ENCODE measurements around the gene STK24.

The STK24 gene

DNA sequence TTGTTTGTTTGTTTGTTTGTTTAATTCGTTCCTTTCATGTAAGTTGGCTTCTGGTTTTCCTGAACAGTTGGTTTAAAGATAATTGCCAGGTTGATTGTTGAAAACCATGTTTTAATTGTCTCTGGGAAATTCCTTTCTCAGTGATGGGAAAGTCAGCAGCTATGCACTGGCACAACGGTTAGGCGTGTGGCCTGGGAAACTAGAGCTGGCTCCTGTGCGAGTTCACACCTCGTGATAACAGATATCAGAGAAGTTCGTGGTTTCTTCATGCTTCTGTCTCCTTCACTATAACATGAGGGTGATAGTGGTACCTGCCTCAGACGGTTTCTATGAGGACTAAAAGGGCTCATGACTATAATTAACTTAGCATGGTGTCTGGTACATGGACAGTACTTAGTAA, 153.5 kb downstream of the STK24 start:
- no peak for ATAC-seq
- TF ChIP-seq ZNF70 (CRISPR knock-in tag; IDR thresholded peaks at IDR 0.05) (no peak), ZC3H10 (CRISPR knock-in tag; IDR thresholded peaks at IDR 0.05) (no peak)

DNA sequence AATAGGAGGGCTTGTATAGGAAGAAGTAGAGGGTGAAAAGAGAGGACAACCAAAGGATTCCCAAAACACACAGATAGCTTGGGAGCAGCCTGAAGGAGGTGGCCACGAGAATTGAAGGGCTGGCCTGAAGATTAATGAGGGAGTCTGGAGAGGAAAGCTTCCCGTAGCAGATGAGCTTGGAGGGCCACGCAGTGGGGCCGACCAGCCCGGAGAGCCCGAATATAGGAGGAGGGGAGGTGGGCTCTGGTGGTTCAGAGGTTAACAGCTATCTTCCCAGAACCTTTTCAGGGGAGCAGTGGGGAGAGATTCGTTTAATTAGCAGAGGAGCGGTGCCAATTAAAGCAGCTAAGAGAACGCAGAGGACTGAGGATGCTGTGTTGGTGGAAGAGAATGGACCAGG, 154.9 kb downstream of the STK24 start:
- TF ChIP-seq ARNTL (CRISPR knock-in tag; IDR thresholded peaks at IDR 0.05; ENCODE audit: borderline replicate concordance, low read depth): no peak
- TF ChIP-seq TOX (CRISPR knock-in tag; IDR thresholded peaks at IDR 0.05; ENCODE audit: borderline replicate concordance): no peak
- TF ChIP-seq ZFP3 (CRISPR knock-in tag; IDR thresholded peaks at IDR 0.05): no peak
- TF ChIP-seq, protein P1, sequence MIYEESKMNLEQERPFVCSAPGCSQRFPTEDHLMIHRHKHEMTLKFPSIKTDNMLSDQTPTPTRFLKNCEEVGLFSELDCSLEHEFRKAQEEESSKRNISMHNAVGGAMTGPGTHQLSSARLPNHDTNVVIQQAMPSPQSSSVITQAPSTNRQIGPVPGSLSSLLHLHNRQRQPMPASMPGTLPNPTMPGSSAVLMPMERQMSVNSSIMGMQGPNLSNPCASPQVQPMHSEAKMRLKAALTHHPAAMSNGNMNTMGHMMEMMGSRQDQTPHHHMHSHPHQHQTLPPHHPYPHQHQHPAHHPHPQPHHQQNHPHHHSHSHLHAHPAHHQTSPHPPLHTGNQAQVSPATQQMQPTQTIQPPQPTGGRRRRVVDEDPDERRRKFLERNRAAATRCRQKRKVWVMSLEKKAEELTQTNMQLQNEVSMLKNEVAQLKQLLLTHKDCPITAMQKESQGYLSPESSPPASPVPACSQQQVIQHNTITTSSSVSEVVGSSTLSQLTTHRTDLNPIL (CRISPR knock-in tag; IDR thresholded peaks at IDR 0.05; ENCODE audit: low read depth): no peak
- TF ChIP-seq CSDC2 (CRISPR knock-in tag; IDR thresholded peaks at IDR 0.05): no peak
- TF ChIP-seq PPARA (CRISPR knock-in tag; IDR thresholded peaks at IDR 0.05; ENCODE audit: borderline replicate concordance): no peak
- TF ChIP-seq, protein P2, sequence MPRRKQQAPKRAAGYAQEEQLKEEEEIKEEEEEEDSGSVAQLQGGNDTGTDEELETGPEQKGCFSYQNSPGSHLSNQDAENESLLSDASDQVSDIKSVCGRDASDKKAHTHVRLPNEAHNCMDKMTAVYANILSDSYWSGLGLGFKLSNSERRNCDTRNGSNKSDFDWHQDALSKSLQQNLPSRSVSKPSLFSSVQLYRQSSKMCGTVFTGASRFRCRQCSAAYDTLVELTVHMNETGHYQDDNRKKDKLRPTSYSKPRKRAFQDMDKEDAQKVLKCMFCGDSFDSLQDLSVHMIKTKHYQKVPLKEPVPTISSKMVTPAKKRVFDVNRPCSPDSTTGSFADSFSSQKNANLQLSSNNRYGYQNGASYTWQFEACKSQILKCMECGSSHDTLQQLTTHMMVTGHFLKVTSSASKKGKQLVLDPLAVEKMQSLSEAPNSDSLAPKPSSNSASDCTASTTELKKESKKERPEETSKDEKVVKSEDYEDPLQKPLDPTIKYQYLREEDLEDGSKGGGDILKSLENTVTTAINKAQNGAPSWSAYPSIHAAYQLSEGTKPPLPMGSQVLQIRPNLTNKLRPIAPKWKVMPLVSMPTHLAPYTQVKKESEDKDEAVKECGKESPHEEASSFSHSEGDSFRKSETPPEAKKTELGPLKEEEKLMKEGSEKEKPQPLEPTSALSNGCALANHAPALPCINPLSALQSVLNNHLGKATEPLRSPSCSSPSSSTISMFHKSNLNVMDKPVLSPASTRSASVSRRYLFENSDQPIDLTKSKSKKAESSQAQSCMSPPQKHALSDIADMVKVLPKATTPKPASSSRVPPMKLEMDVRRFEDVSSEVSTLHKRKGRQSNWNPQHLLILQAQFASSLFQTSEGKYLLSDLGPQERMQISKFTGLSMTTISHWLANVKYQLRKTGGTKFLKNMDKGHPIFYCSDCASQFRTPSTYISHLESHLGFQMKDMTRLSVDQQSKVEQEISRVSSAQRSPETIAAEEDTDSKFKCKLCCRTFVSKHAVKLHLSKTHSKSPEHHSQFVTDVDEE (CRISPR knock-in tag; IDR thresholded peaks at IDR 0.05): no peak
- TF ChIP-seq OSR1 (CRISPR knock-in tag; IDR thresholded peaks at IDR 0.05): no peak
- TF ChIP-seq ZC3H10 (CRISPR knock-in tag; IDR thresholded peaks at IDR 0.05): no peak
- TF ChIP-seq ZNF8 (CRISPR knock-in tag; IDR thresholded peaks at IDR 0.05): no peak
- no peak for ATAC-seq

DNA sequence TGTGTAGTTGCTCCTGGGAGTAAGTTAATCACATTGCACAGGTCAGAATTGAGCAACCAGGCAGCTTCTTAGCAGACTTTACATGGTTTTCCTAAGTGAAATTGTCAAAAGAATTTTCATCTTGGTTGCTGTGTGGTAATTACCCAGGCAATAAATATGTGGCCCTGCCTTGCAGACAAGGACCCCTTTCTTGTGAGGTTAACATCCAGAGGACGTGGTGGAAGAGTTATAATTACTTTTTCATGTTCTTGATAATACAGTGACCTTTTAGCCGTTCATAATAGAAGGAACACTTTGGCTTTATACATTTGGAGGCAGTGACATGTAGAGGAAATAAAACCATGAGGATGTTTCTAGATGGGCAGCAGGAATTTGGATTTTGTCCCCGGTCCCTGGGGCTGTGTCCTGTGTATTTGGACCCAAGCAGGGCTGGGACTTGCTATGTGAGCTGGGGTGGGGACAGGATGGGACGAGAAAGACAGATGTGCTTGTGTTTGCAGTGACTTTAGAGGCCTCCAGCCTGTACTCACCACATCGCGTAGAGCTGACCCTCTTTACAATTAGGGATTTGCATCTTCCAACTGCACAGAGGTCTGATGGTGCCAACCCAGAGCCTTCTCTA, 156.2 kb downstream of the STK24 start:
- no peak for ATAC-seq
- no peak for TF ChIP-seq ZNF8 (CRISPR knock-in tag; IDR thresholded peaks at IDR 0.05)
- no peak for TF ChIP-seq OSR1 (CRISPR knock-in tag; IDR thresholded peaks at IDR 0.05)
- TF ChIP-seq TCF4 (CRISPR knock-in tag; IDR thresholded peaks at IDR 0.05; ENCODE audit: borderline replicate concordance): no peak
- TF ChIP-seq TOX (CRISPR knock-in tag; IDR thresholded peaks at IDR 0.05; ENCODE audit: borderline replicate concordance): no peak
- no peak for TF ChIP-seq CSRNP3 (CRISPR knock-in tag; IDR thresholded peaks at IDR 0.05)
- TF ChIP-seq ZNF70 (CRISPR knock-in tag; IDR thresholded peaks at IDR 0.05): no peak
- TF ChIP-seq, protein P2 (CRISPR knock-in tag; IDR thresholded peaks at IDR 0.05): no peak
- no peak for TF ChIP-seq ESRRG (CRISPR knock-in tag; IDR thresholded peaks at IDR 0.05)
- TF ChIP-seq ZNF565 (CRISPR knock-in tag; conservative IDR thresholded peaks at IDR 0.05; ENCODE audit: low read depth): no peak
- no peak for TF ChIP-seq BACH2 (CRISPR knock-in tag; IDR thresholded peaks at IDR 0.05; ENCODE audit: borderline replicate concordance)
- no peak for TF ChIP-seq CSDC2 (CRISPR knock-in tag; IDR thresholded peaks at IDR 0.05)
- no peak for TF ChIP-seq ZC3H10 (CRISPR knock-in tag; IDR thresholded peaks at IDR 0.05)
- no peak for TF ChIP-seq ARNTL (CRISPR knock-in tag; IDR thresholded peaks at IDR 0.05; ENCODE audit: borderline replicate concordance, low read depth)
- TF ChIP-seq SNAI2 (CRISPR knock-in tag; IDR thresholded peaks at IDR 0.05): no peak
- TF ChIP-seq, protein P3, sequence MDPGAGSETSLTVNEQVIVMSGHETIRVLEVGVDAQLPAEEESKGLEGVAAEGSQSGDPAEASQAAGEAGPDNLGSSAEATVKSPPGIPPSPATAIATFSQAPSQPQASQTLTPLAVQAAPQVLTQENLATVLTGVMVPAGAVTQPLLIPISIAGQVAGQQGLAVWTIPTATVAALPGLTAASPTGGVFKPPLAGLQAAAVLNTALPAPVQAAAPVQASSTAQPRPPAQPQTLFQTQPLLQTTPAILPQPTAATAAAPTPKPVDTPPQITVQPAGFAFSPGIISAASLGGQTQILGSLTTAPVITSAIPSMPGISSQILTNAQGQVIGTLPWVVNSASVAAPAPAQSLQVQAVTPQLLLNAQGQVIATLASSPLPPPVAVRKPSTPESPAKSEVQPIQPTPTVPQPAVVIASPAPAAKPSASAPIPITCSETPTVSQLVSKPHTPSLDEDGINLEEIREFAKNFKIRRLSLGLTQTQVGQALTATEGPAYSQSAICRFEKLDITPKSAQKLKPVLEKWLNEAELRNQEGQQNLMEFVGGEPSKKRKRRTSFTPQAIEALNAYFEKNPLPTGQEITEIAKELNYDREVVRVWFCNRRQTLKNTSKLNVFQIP (CRISPR knock-in tag; IDR thresholded peaks at IDR 0.05; ENCODE audit: borderline replicate concordance, low read depth): no peak
- no peak for TF ChIP-seq PATZ1 (CRISPR knock-in tag; IDR thresholded peaks at IDR 0.05; ENCODE audit: borderline replicate concordance)
- TF ChIP-seq ISL1 (CRISPR knock-in tag; IDR thresholded peaks at IDR 0.05): no peak
